ENCODE measurements around the gene DAPK1. TPM values are rescaled to one million over a fixed set of nuclear protein-coding genes. Genes with fewer than 3 reads are reported as not detected.

Gene DAPK1
- total RNA-seq, 1 donor from 2014 or later = 17.8 TPM

DNA sequence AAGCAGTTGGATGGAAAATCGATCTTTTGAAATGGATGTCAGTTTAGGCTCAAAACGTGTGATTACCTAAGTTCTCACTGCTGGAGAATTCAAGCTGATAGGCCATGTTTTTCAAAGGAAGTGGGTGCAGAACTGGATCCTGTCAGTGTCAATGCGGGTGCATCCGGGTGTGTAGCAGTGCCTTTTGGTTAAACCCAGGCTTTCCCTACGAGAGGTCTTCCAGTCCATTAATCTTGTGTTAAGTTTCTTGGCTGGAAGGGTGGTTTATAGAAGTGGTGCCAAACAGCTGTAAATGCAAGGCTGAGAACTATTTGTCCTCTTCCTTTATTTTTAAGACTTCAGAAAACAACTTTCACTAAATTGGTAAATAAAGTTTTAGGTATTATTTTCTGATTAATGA lies 71.9 kb downstream of the DAPK1 start:
- H3K27ac ChIP-seq = no peak overlapping the region
- H3K4me1 ChIP-seq = peaks cover 0 to 13% of the 10 kb centered on the region in 2 donors
- H3K27me3 ChIP-seq = no peaks in the 10 kb centered on the region
- no peak for DNase-seq (ENCODE audit: low spot score in 2 of 2)
- no peaks in the 10 kb centered on the region for H3K36me3 ChIP-seq
- intact Hi-C loops (cut with DNase I) = no loop called here
- H3K4me3 ChIP-seq = no peak overlapping the region
- H3K9me3 ChIP-seq = no peaks in the 10 kb centered on the region
- TF ChIP-seq, protein P1, sequence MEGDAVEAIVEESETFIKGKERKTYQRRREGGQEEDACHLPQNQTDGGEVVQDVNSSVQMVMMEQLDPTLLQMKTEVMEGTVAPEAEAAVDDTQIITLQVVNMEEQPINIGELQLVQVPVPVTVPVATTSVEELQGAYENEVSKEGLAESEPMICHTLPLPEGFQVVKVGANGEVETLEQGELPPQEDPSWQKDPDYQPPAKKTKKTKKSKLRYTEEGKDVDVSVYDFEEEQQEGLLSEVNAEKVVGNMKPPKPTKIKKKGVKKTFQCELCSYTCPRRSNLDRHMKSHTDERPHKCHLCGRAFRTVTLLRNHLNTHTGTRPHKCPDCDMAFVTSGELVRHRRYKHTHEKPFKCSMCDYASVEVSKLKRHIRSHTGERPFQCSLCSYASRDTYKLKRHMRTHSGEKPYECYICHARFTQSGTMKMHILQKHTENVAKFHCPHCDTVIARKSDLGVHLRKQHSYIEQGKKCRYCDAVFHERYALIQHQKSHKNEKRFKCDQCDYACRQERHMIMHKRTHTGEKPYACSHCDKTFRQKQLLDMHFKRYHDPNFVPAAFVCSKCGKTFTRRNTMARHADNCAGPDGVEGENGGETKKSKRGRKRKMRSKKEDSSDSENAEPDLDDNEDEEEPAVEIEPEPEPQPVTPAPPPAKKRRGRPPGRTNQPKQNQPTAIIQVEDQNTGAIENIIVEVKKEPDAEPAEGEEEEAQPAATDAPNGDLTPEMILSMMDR (IDR thresholded peaks at IDR 0.05) = no peak

DNA sequence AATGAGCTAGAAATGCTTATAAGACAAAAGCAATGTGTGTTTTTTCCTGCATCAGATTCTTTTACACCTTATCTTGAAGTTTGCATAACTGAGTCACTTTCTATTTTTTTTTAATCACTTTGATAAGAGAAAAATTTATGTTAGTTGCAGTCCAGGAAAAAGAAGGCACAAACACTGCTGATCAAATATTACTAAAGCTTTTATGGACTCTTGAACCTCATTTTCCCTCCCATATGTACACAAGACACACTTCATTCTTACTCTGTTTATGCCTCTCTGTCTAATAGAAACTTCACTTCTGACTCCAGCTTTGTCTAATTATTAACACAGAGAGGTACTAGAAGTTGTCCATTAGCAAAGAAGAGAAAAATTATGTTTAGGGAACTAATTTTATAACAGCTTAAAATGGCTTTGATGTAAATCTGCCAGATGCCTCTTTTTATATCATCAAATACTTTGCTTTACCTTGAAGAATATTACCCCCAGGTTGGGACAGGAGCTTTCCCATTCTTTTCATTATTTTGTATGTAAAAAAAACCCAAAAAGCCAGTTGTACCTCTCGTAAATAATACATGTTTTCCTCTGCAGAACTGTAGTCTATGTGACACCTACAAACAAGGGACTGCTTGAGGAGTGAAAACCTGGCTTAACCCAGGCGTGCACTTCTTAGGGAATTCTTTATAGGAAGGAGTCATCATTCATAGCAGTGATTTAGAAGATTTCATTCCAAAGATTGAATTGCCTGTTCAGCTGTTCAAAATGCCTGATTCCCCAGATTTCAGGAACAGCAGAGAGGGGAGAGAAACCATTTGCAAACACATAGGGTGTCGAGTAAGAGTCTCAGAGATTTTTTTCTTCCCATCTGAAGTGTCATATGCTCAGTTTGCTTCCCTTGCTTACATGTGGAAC lies 72.6 kb downstream of the DAPK1 start:
- H3K4me1 ChIP-seq = peaks cover 0 to 13% of the 10 kb centered on the region in 2 donors
- no peaks in the 10 kb centered on the region for H3K36me3 ChIP-seq
- no peak overlapping the region for H3K27ac ChIP-seq
- TF ChIP-seq, protein P1 (IDR thresholded peaks at IDR 0.05) = no peak
- DNase-seq (ENCODE audit: low spot score in 2 of 2) = no peak
- H3K27me3 ChIP-seq = no peaks in the 10 kb centered on the region
- intact Hi-C loops (cut with DNase I) = no loop called here
- no peak overlapping the region for H3K4me3 ChIP-seq
- no peaks in the 10 kb centered on the region for H3K9me3 ChIP-seq

DNA sequence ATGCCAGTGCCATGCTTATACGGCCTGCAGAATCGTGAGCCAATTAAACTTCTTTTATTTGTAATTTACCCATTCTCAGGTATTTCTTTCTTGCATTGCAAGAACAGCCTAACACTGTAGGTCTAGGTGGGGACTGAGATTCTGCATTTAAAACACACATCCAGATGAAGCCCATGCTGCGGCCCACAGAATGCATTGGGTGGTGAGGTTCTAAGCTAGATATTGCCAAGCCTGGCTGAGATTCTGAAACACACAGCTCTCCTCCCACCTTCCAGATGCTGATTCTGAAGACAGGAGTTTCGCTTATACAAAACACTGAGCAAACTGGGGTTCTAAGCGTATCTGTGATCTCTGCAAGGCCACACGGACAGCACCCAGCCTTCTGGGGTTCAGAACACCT lies 75.1 kb downstream of the DAPK1 start:
- Histone ChIP-seq H3K4me1 (peaks cover 0 to 11% of the 10 kb centered on the region in 2 donors), H3K9me3 (no peaks in the 10 kb centered on the region), H3K27ac (no peak overlapping the region), H3K27me3 (no peaks in the 10 kb centered on the region), H3K4me3 (no peak overlapping the region), H3K36me3 (no peaks in the 10 kb centered on the region)
- DNase-seq (ENCODE audit: low spot score in 2 of 2) = no peak
- intact Hi-C loops (cut with DNase I) = no loop called here
- TF ChIP-seq, protein P1 (IDR thresholded peaks at IDR 0.05) = no peak

DNA sequence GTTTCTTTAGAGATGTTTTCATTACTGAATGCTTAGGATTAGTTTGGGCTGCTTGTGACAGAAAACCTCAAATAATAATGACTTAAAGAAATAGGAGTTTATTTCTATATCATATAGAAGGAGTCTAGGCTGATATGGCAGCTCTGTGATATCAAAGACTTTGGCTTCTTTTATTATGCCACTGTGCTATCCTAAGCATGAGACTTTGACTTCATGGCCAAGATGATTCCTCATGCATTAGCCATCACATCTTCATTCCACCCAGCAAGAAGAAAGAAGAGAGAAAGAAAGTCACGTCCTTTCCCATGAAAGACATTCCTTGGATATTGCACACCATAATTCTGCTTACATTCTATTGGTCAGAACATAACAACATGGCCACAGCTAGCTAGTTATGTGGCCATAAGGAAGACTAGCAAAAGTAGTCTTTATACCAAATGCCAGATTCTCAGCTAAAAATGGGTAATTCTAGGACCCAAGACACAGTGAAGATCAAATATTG lies 76.2 kb downstream of the DAPK1 start:
- no peak for DNase-seq (ENCODE audit: low spot score in 2 of 2)
- TF ChIP-seq, protein P1 (IDR thresholded peaks at IDR 0.05) = no peak
- no peaks in the 10 kb centered on the region for H3K9me3 ChIP-seq
- peaks cover 0 to 6% of the 10 kb centered on the region in 2 donors for H3K4me1 ChIP-seq
- H3K27me3 ChIP-seq = no peaks in the 10 kb centered on the region
- intact Hi-C loops (cut with DNase I) = no loop called here
- H3K27ac ChIP-seq = no peak overlapping the region
- H3K4me3 ChIP-seq = no peak overlapping the region
- H3K36me3 ChIP-seq = no peaks in the 10 kb centered on the region

DNA sequence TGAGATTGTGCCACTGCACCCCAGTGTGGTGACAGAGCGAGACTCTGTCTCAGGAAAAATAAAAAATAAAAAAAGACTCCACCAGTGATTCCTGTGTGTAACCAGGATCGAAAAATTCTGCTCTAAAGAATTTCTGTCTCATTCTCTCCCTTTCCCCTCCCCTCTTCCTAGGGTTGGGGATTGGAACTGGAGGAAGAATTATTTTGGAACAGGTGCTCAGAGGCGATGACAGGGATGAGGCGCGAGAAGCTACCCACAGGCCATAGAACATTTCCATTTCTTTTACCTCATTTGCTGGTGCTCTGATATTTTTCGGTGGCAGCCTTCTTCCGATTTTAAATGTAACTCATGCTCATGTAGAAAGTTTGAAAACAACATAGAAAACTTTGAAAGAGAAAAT lies 80.1 kb downstream of the DAPK1 start:
- no peak overlapping the region for H3K27ac ChIP-seq
- DNase-seq (ENCODE audit: low spot score in 2 of 2) = no peak
- intact Hi-C loops (cut with DNase I) = no loop called here
- TF ChIP-seq, protein P1 (IDR thresholded peaks at IDR 0.05) = no peak
- no peaks in the 10 kb centered on the region for H3K9me3 ChIP-seq
- no peak overlapping the region for H3K4me3 ChIP-seq
- H3K4me1 ChIP-seq = no peaks in the 10 kb centered on the region
- H3K27me3 ChIP-seq = no peaks in the 10 kb centered on the region
- no peaks in the 10 kb centered on the region for H3K36me3 ChIP-seq
